HG03196 (cell line): ENCODE measurements around the gene FAM110A.
A peak's percentile ranks its signal among the peaks of the same experiment; 100 is the strongest.
"Not testable (repeated sequence)": the region's sequence is repeated elsewhere in the genome, so short reads cannot be mapped to it uniquely, and the experiment has no call there.

Source experiments
- ATAC-seq: cut with Tn5 transposase; IDR thresholded peaks from one replicate; pipeline ENCODE4 v1.9.1; 2021; ENCODE audit not compliant: unreplicated experiment

Gene FAM110A

GRCh38 chr20:822651-823573 is 10.6 kb upstream of the FAM110A start:
- no peak for ATAC-seq

GRCh38 chr20:823574-823902 is 10.0 kb upstream of the FAM110A start:
- no peak for ATAC-seq

- ATAC-seq, result no peak
Measured at GRCh38 chr20:824490-824889, 9.0 kb upstream of the FAM110A start.

GRCh38 chr20:824916-825315 is 8.6 kb upstream of the FAM110A start:
- ATAC-seq, result no peak

GRCh38 chr20:825710-826421 is 7.6 kb upstream of the FAM110A start:
- no peak for ATAC-seq

- ATAC-seq, result no peak
Measured at GRCh38 chr20:826695-827323, 6.7 kb upstream of the FAM110A start.

- not testable (repeated sequence) for ATAC-seq
Measured at GRCh38 chr20:827981-828380, 5.5 kb upstream of the FAM110A start.

- no peak for ATAC-seq
Measured at GRCh38 chr20:828987-829386, 4.5 kb upstream of the FAM110A start.

- no peak for ATAC-seq
Measured at GRCh38 chr20:829551-829950, 4.0 kb upstream of the FAM110A start.

GRCh38 chr20:830011-830521 is 3.4 kb upstream of the FAM110A start:
- ATAC-seq, result no peak

GRCh38 chr20:831251-831650 is 2.3 kb upstream of the FAM110A start:
- no peak for ATAC-seq

GRCh38 chr20:831956-832355 is 1.6 kb upstream of the FAM110A start:
- no peak for ATAC-seq

- ATAC-seq, result no peak
Measured at GRCh38 chr20:833121-833449, 430 bp upstream of the FAM110A start.

- ATAC-seq, result peak; percentile 9
Measured at GRCh38 chr20:834151-834746, 734 bp downstream of the FAM110A start.

- ATAC-seq, result no peak
Measured at GRCh38 chr20:835608-836045, 2.1 kb downstream of the FAM110A start.

- ATAC-seq, result no peak
Measured at GRCh38 chr20:836190-836589, 2.7 kb downstream of the FAM110A start.

GRCh38 chr20:839015-839414 is 5.5 kb downstream of the FAM110A start:
- ATAC-seq, result no peak

GRCh38 chr20:839626-840025 is 6.1 kb downstream of the FAM110A start:
- ATAC-seq, result no peak

- ATAC-seq, result no peak
Measured at GRCh38 chr20:840503-840857, 7.0 kb downstream of the FAM110A start.

- ATAC-seq, result no peak
Measured at GRCh38 chr20:840858-841567, 7.5 kb downstream of the FAM110A start.
